K562 (cell line): Measurements from ENCODE around the gene NCL. TPM values are rescaled to one million over a fixed set of nuclear protein-coding genes. Genes with fewer than 3 reads are reported as not detected.

Experiments used
- ATAC-seq: fragments of 200-7000 bp; cut with Tn5 transposase; 3 replicates; pipeline ENCODE4 v1.9.1; 2020; ENCODE audit warnings: moderate library complexity
- BruUV-seq: library from RNA; stranded (reverse); fragments of 400-500 nt; replicated peaks from 2 replicates; lab custom pipeline; 2021; lab: Mats Ljungman, UMichigan
- CTCF ChIA-PET: fragments of 300-600 bp; formaldehyde crosslinking; extraction: SDS; loops from one replicate; lab custom pipeline; 2021; ENCODE audit warnings: low intra/inter-chr PET ratio; lab: Yijun Ruan, JAX
- POLR2A ChIA-PET: fragments of 300-600, 350-650 bp; sonication (Branson Sonifier 250); formaldehyde crosslinking; extraction: SDS; loops from one replicate; lab custom pipeline; 2021; ENCODE audit warnings: antibody characterized with exemption, inconsistent platforms; lab: Yijun Ruan, JAX
- DNase-seq, 4 experiments: peaks; one replicate each; pipeline versions ENCODE4 v3.0.0 to v3.0.0-alpha.2; 2011 to 2018; ENCODE audit warnings: low spot score in 3 of 4, mixed read lengths in 3 of 4; ENCODE audit errors: extremely low read depth in 1 of 4
- FAIRE-seq: peaks from 2 replicates; lab custom pipeline; 2011; peaks lifted over from hg19 to GRCh38; lab: Jason Lieb, UNC
- H2AFZ ChIP-seq: 2 replicates; pipeline ENCODE4 v1.6.0; 2011; ENCODE audit warnings: low read depth, low read length, control low read depth, inconsistent platforms
- H3K27ac ChIP-seq: fragments of 200-600 bp; 3 replicates; pipeline ENCODE4 v1.8.0; 2011; ENCODE audit warnings: low read depth, mild to moderate bottlenecking, control low read depth, inconsistent platforms, low read length, moderate library complexity, mixed read lengths; ENCODE audit errors: extremely low read depth
- H3K27me3 ChIP-seq, 2 experiments: fragments of 300-600 bp in 1 of 2; 2 replicates in 1 of 2; 3 replicates in 1 of 2; pipeline versions ENCODE4 v1.6.0 to v1.8.0; 2011; ENCODE audit warnings: inconsistent platforms in 2 of 2, low read length in 2 of 2, mild to moderate bottlenecking in 1 of 2, mixed read lengths in 1 of 2, moderate library complexity in 1 of 2; ENCODE audit not compliant: control insufficient read depth in 2 of 2, insufficient read depth in 2 of 2
- H3K36me3 ChIP-seq: fragments of 300-600 bp; 3 replicates; pipeline ENCODE4 v1.8.0; 2011; ENCODE audit warnings: mild to moderate bottlenecking, low read length, inconsistent platforms; ENCODE audit not compliant: control insufficient read depth, insufficient read depth
- H3K4me1 ChIP-seq, 2 experiments: fragments of 200-600 bp in 1 of 2; replicated peaks in 1 of 2; 2 replicates in 1 of 2; 3 replicates in 1 of 2; pipeline versions ENCODE4 v1.5.1 to v1.8.0; 2011; ENCODE audit warnings: inconsistent platforms in 2 of 2, low read length in 2 of 2, mild to moderate bottlenecking in 1 of 2, mixed read lengths in 1 of 2, moderate library complexity in 1 of 2; ENCODE audit not compliant: control insufficient read depth in 2 of 2, insufficient read depth in 2 of 2
- H3K4me2 ChIP-seq: 2 replicates; pipeline ENCODE4 v1.6.1; 2011; ENCODE audit warnings: low read length, control low read depth, inconsistent platforms, mixed read lengths; ENCODE audit not compliant: insufficient read depth
- H3K4me3 ChIP-seq: fragments of 200-600 bp; sonication (generic), shearing (Covaris generic); 2 replicates; pipeline ENCODE4 v1.5.1; 2016; ENCODE audit warnings: control low read depth, inconsistent platforms
- H3K79me2 ChIP-seq: fragments of 200-600 bp; 3 replicates; pipeline ENCODE4 v1.8.0; 2011; ENCODE audit warnings: low read length, inconsistent platforms; ENCODE audit not compliant: control insufficient read depth, insufficient read depth
- H3K9ac ChIP-seq, 2 experiments: 2 replicates each; pipeline versions ENCODE4 v1.6.0 to v1.6.1; 2011; ENCODE audit warnings: low read depth in 2 of 2, low read length in 2 of 2, control low read depth in 1 of 2, inconsistent platforms in 1 of 2, mild to moderate bottlenecking in 1 of 2, mixed read lengths in 1 of 2; ENCODE audit not compliant: insufficient read depth in 1 of 2
- H3K9me1 ChIP-seq: one replicate; pipeline ENCODE4 v1.6.0; 2011; ENCODE audit warnings: inconsistent platforms, mild to moderate bottlenecking, low read length, moderate library complexity; ENCODE audit not compliant: control insufficient read depth, insufficient read depth
- H3K9me3 ChIP-seq: replicated peaks from 2 replicates; pipeline ENCODE4 v1.5.1; 2011; ENCODE audit warnings: low read depth, low read length, inconsistent platforms; ENCODE audit not compliant: control insufficient read depth, insufficient read depth
- H4K20me1 ChIP-seq: replicated peaks from 2 replicates; pipeline ENCODE4 v1.6.1; 2011; ENCODE audit warnings: low read length, inconsistent platforms, mixed read lengths; ENCODE audit not compliant: control insufficient read depth, insufficient read depth
- ATF3 ChIP-seq, 2 experiments: fragments of 450-650 bp in 1 of 2; sonication (generic) in 1 of 2; formaldehyde crosslinking in 1 of 2; IDR thresholded peaks in 1 of 2; conservative IDR thresholded peaks in 1 of 2; 2 replicates each; pipeline versions ENCODE4 v1.6.1 to v1.8.1; 2016 to 2023; ENCODE audit warnings: mild to moderate bottlenecking in 2 of 2, moderate library complexity in 2 of 2, inconsistent platforms in 1 of 2, missing genetic modification reagents in 1 of 2
- ATF7 ChIP-seq: fragments of 450-650 bp; IDR thresholded peaks from 2 replicates; pipeline ENCODE4 v1.7.1; 2014; ENCODE audit warnings: mild to moderate bottlenecking, moderate library complexity
- CAMTA2 ChIP-seq: fragments of 250-450 bp; sonication (Bioruptor Pico); conservative IDR thresholded peaks from 2 replicates; pipeline ENCODE4 v1.5.1; 2022
- DPF2 ChIP-seq: fragments of 450-650 bp; IDR thresholded peaks from 2 replicates; pipeline ENCODE4 v1.6.1; 2016
- HBP1 ChIP-seq: fragments of 450-650 bp; formaldehyde crosslinking; IDR thresholded peaks from 2 replicates; pipeline ENCODE4 v1.4.0; 2022; ENCODE audit warnings: missing genetic modification characterization
- KHSRP ChIP-seq: fragments of 450-650 bp; IDR thresholded peaks from 2 replicates; pipeline ENCODE4 v1.6.1; 2017
- KLF13 ChIP-seq: fragments of 450-650 bp; IDR thresholded peaks from 2 replicates; pipeline ENCODE4 v1.6.1; 2016; ENCODE audit warnings: missing genetic modification characterization, low read depth, mild to moderate bottlenecking, missing compliant biosample characterization, moderate library complexity, borderline replicate concordance
- MAFK ChIP-seq: IDR thresholded peaks from 2 replicates; pipeline ENCODE4 v1.6.1; 2011; ENCODE audit warnings: low read length, improper control_type of control experiment
- MTA2 ChIP-seq: fragments of 450-650 bp; IDR thresholded peaks from 2 replicates; pipeline ENCODE4 v1.6.1; 2016; ENCODE audit warnings: low read depth
- NCOR1 ChIP-seq: fragments of 450-650 bp; IDR thresholded peaks from 2 replicates; pipeline ENCODE4 v1.6.1; 2016; ENCODE audit warnings: mild to moderate bottlenecking, moderate library complexity
- PBX2 ChIP-seq, 2 experiments: IDR thresholded peaks in 1 of 2; conservative IDR thresholded peaks in 1 of 2; 2 replicates each; pipeline ENCODE4 v1.6.1; 2016; ENCODE audit warnings: low read depth in 2 of 2, mild to moderate bottlenecking in 1 of 2, missing compliant biosample characterization in 1 of 2, missing genetic modification characterization in 1 of 2, moderate library complexity in 1 of 2
- PCBP2 ChIP-seq: fragments of 200-400 bp; formaldehyde crosslinking; IDR thresholded peaks from 2 replicates; pipeline ENCODE4 v1.6.1; 2018; ENCODE audit warnings: low read length, low read depth, mild to moderate bottlenecking, moderate library complexity; ENCODE audit not compliant: poor library complexity, severe bottlenecking
- RBM14 ChIP-seq: fragments of 200-400 bp; formaldehyde crosslinking; IDR thresholded peaks from 2 replicates; pipeline ENCODE4 v1.6.1; 2018; ENCODE audit warnings: low read depth, mild to moderate bottlenecking, low read length, moderate library complexity, borderline replicate concordance; ENCODE audit not compliant: insufficient read depth
- ZBTB49 ChIP-seq: sonication (generic); formaldehyde crosslinking; IDR thresholded peaks from 2 replicates; pipeline ENCODE4 v1.8.0; 2022; ENCODE audit warnings: missing genetic modification reagents, mild to moderate bottlenecking, borderline replicate concordance
- ZNF551 ChIP-seq: fragments of 250-450 bp; sonication (Bioruptor Pico); IDR thresholded peaks from 2 replicates; pipeline ENCODE4 v1.5.0; 2021; ENCODE audit warnings: mild to moderate bottlenecking, moderate library complexity
- WGBS: fragments of 100-300 bp; shearing (Covaris generic); methylation state at CpG from one replicate; pipeline ENCODE4 v1.1.6; 2016; ENCODE audit warnings: low coverage, mixed read lengths; ENCODE audit not compliant: insufficient coverage; ENCODE audit errors: missing lambda C conversion rate; 5-methylcytosine and 5-hydroxymethylcytosine counted together
- in situ Hi-C: fragments of 300-500 bp; cut with MboI; formaldehyde crosslinking; loops from 4 replicates; pipeline ENCODE4 v1.15.0; 2018; ENCODE audit warnings: inconsistent platforms, mixed read lengths
- intact Hi-C: fragments of 100-400 bp; cut with micrococcal nuclease; formaldehyde crosslinking; loops from 2 replicates; pipeline ENCODE4 v1.14.2; 2022
- polyA plus RNA-seq, 8 experiments: library from polyadenylated mRNA; depleted of rRNA in 4 of 8; stranded (reverse) in 5 of 8; unstranded in 3 of 8; fragments of >200 nt; fragmentation: Nextera tagmentation in 2 of 8; fragmentation: Illumina TruSeq in 1 of 8; extraction: Ambion mirVana in 2 of 8; extraction: Trizol in 1 of 8; gene quantifications; 2 replicates each; pipeline versions ENCODE4 v1.2.1 to v1.2.3, GENCODE V29; 2011 to 2014; ENCODE audit warnings: inconsistent platforms in 1 of 8, missing spikeins in 1 of 8
- total RNA-seq, 7 experiments: library from RNA; depleted of rRNA in 6 of 7; stranded (reverse); fragments of >200 nt in 6 of 7; fragmentation: Illumina TruSeq in 2 of 7; extraction: Trizol in 2 of 7; gene quantifications; 2 replicates each; pipeline versions ENCODE4 v1.2.1 to v1.2.3, GENCODE V29; 2011 to 2021; ENCODE audit warnings: low replicate concordance in 1 of 7

Gene NCL
- total and polyA plus RNA-seq, 9 of the 15 experiments (the other 6 are each of a cell fraction or from before 2014, with no cell fraction given): 80.9 to 732 (median 361) TPM

GRCh38 chr2:231479455-231479854 is 15.2 kb upstream of the NCL start:
- in situ Hi-C loops: no loop called here
- Histone ChIP-seq H3K9me3 (no peaks in the 10 kb centered on the region), H3K9me1 (no peaks in the 10 kb centered on the region), H3K9ac (no peak overlapping the region), H3K79me2 (no peaks in the 10 kb centered on the region), H3K36me3 (no peaks in the 10 kb centered on the region), H3K4me2 (no peak overlapping the region), H3K4me1 (peaks cover 0 to 15% of the 10 kb centered on the region in 2 experiments; a peak in 2 of 5 replicates), H3K4me3 (no peak overlapping the region), H2AFZ (peak overlapping the region; percentile 55; the same call in 1 of the 2 replicates), H3K27me3 (no peaks in the 10 kb centered on the region), H3K27ac (no peak overlapping the region), H4K20me1 (no peaks in the 10 kb centered on the region)
- CTCF ChIA-PET: no interaction called here
- DNase-seq (peak in 1 of 4 experiments; percentile 50), ATAC-seq (peak; percentile 81), FAIRE-seq (no peak)
- no TSS peak for BruUV-seq
- intact Hi-C loops: no loop called here
- POLR2A ChIA-PET: interaction anchor here (0.6 to 8.3 kb wide), 3 partner anchors 13 to 638 kb away, joined by 3 to 74 read pairs (median 3); partner anchors contain the start of gene NCL
- 20% methylated on average over 9 of the region's 9 CpGs for WGBS
- TF ChIP-seq ATF7 (peak; percentile 76), ZNF551 (no peak), ATF3 (IDR thresholded peaks at IDR 0.05) (peak; percentile 64), ATF3 (CRISPR knock-in tag; conservative IDR thresholded peaks at IDR 0.05) (no peak), CAMTA2 (no peak), NCOR1 (peak; percentile 8; the same call in 1 of the 2 replicates), MAFK (no peak), KLF13 (no peak), RBM14 (no peak), ZBTB49 (CRISPR knock-in tag) (no peak), PCBP2 (no peak), PBX2 (CRISPR knock-in tag; IDR thresholded peaks at IDR 0.05; ENCODE audit: low read depth) (no peak), PBX2 (tag; conservative IDR thresholded peaks at IDR 0.05; ENCODE audit: low read depth) (0 out of 2 replicates have a peak, but pooled peaks have one; percentile 12), DPF2 (peak; percentile 50), MTA2 (no peak), KHSRP (no peak), HBP1 (CRISPR knock-in tag) (no peak)
